ENCODE measurements around the gene RAD1.

Gene RAD1

GRCh38 chr5:34914671-34915138 lies 599 bp downstream of the RAD1 start:
- no peak for DNase-seq

GRCh38 chr5:34913072-34913471 lies 2.2 kb downstream of the RAD1 start:
- DNase-seq: no peak

- no peak for DNase-seq
These were observed 9.7 kb downstream of the RAD1 start for GRCh38 chr5:34905564-34905963.

- no peak for DNase-seq
These were observed 12.0 kb downstream of the RAD1 start for GRCh38 chr5:34903260-34903659.

GRCh38 chr5:34900652-34901051 lies 14.7 kb downstream of the RAD1 start:
- DNase-seq: no peak

- no peak for DNase-seq
These were observed 16.2 kb downstream of the RAD1 start for GRCh38 chr5:34899066-34899465.

GRCh38 chr5:34898258-34898895 lies 16.9 kb downstream of the RAD1 start:
- peak; percentile 68 for DNase-seq

GRCh38 chr5:34897646-34898045 lies 17.7 kb downstream of the RAD1 start:
- DNase-seq: no peak

GRCh38 chr5:34895641-34896419 lies 19.5 kb downstream of the RAD1 start:
- DNase-seq: no peak

- no peak for DNase-seq
These were observed 20.6 kb downstream of the RAD1 start for GRCh38 chr5:34894716-34895115.

- no peak for DNase-seq
These were observed 22.9 kb downstream of the RAD1 start for GRCh38 chr5:34892414-34892813.

GRCh38 chr5:34891981-34892380 lies 23.3 kb downstream of the RAD1 start:
- no peak for DNase-seq

- DNase-seq: no peak
These were observed 25.9 kb downstream of the RAD1 start for GRCh38 chr5:34889394-34889793.

- no peak for DNase-seq
These were observed 28.7 kb downstream of the RAD1 start for GRCh38 chr5:34886392-34887119.

- no peak for DNase-seq
These were observed 34.1 kb downstream of the RAD1 start for GRCh38 chr5:34881246-34881645.

- no peak for DNase-seq
These were observed 39.0 kb downstream of the RAD1 start for GRCh38 chr5:34876275-34876674.

GRCh38 chr5:34870382-34870781 lies 44.9 kb downstream of the RAD1 start:
- no peak for DNase-seq

- no peak for DNase-seq
These were observed 46.0 kb downstream of the RAD1 start for GRCh38 chr5:34869256-34869655.

- no peak for DNase-seq
These were observed 46.5 kb downstream of the RAD1 start for GRCh38 chr5:34868791-34869190.

- no peak for DNase-seq
These were observed 47.6 kb downstream of the RAD1 start for GRCh38 chr5:34867660-34868059.

- no peak for DNase-seq
These were observed 48.3 kb downstream of the RAD1 start for GRCh38 chr5:34866989-34867471.

GRCh38 chr5:34865091-34865490 lies 50.2 kb downstream of the RAD1 start:
- no peak for DNase-seq

- no peak for DNase-seq
These were observed 51.4 kb downstream of the RAD1 start for GRCh38 chr5:34863946-34864345.

GRCh38 chr5:34859253-34859652 lies 56.1 kb downstream of the RAD1 start:
- DNase-seq: no peak
